Small intestine (tissue), 7 donors: Measurements from ENCODE around the gene NME9. TPM values are rescaled to one million over a fixed set of nuclear protein-coding genes. Genes with fewer than 3 reads are reported as not detected.

Experiments used
- DNase-seq, 2 donors: peaks; one replicate each; pipeline versions ENCODE4 v3.0.0 to v3.0.0-alpha.2; 2013
- FAIRE-seq: peaks from 2 replicates; lab custom pipeline; 2012; peaks lifted over from hg19 to GRCh38; lab: Jason Lieb, UNC
- H3K27ac ChIP-seq, 3 donors: one replicate each; pipeline ENCODE4 v1.5.1; 2013; ENCODE audit warnings: low read length in 2 of 3, mild to moderate bottlenecking in 2 of 3, control low read depth in 1 of 3, inconsistent platforms in 1 of 3, low read depth in 1 of 3, moderate library complexity in 1 of 3
- H3K27me3 ChIP-seq, 3 donors: one replicate each; pipeline ENCODE4 v1.6.1; 2013; ENCODE audit warnings: low read length in 3 of 3, inconsistent platforms in 1 of 3; ENCODE audit not compliant: control insufficient read depth in 3 of 3, insufficient read depth in 3 of 3
- H3K36me3 ChIP-seq, 3 donors: one replicate each; pipeline ENCODE4 v1.6.1; 2013; ENCODE audit warnings: low read length in 3 of 3, inconsistent platforms in 1 of 3, low read depth in 1 of 3, mild to moderate bottlenecking in 1 of 3, moderate library complexity in 1 of 3; ENCODE audit not compliant: control insufficient read depth in 3 of 3, insufficient read depth in 2 of 3
- H3K4me1 ChIP-seq, 3 donors: one replicate each; pipeline ENCODE4 v1.6.1; 2013; ENCODE audit warnings: low read length in 2 of 3, inconsistent platforms in 1 of 3, low read depth in 1 of 3, mild to moderate bottlenecking in 1 of 3, moderate library complexity in 1 of 3; ENCODE audit not compliant: control insufficient read depth in 3 of 3, insufficient read depth in 2 of 3
- H3K4me3 ChIP-seq, 3 donors: one replicate each; pipeline ENCODE4 v1.5.1; 2013; ENCODE audit warnings: low read length in 3 of 3, control low read depth in 1 of 3, inconsistent platforms in 1 of 3, low read depth in 1 of 3, mild to moderate bottlenecking in 1 of 3, moderate library complexity in 1 of 3
- H3K9me3 ChIP-seq, 2 donors: one replicate each; pipeline ENCODE4 v1.6.1; 2013; ENCODE audit warnings: low read depth in 1 of 2, low read length in 1 of 2; ENCODE audit not compliant: control insufficient read depth in 2 of 2, insufficient read depth in 1 of 2
- WGBS, 3 donors: extraction: QIAGEN DNeasy Blood & Tissue Kit; methylation state at CpG; one replicate each; pipeline ENCODE4 v1.1.7; 2013; 5-methylcytosine and 5-hydroxymethylcytosine counted together
- polyA plus RNA-seq, 4 donors: library from polyadenylated mRNA; stranded (reverse) in 3 of 4; unstranded in 1 of 4; fragments of 200-250 nt in 3 of 4; fragments of 120-200 nt in 1 of 4; gene quantifications; one replicate each; pipeline versions ENCODE4 v1.2.1 to v1.2.3, GENCODE V29; 2013
- donor health status: healthy with polysubstance abuse.
- donor health status: control.
- donor health status: control.
- donor health status: Bipolar disorder and iron deficiency.
- donor health status: healthy.

Gene NME9
- polyA plus RNA-seq, 4 donors = 0.13 to 0.84 TPM; not detected in 2

DNA sequence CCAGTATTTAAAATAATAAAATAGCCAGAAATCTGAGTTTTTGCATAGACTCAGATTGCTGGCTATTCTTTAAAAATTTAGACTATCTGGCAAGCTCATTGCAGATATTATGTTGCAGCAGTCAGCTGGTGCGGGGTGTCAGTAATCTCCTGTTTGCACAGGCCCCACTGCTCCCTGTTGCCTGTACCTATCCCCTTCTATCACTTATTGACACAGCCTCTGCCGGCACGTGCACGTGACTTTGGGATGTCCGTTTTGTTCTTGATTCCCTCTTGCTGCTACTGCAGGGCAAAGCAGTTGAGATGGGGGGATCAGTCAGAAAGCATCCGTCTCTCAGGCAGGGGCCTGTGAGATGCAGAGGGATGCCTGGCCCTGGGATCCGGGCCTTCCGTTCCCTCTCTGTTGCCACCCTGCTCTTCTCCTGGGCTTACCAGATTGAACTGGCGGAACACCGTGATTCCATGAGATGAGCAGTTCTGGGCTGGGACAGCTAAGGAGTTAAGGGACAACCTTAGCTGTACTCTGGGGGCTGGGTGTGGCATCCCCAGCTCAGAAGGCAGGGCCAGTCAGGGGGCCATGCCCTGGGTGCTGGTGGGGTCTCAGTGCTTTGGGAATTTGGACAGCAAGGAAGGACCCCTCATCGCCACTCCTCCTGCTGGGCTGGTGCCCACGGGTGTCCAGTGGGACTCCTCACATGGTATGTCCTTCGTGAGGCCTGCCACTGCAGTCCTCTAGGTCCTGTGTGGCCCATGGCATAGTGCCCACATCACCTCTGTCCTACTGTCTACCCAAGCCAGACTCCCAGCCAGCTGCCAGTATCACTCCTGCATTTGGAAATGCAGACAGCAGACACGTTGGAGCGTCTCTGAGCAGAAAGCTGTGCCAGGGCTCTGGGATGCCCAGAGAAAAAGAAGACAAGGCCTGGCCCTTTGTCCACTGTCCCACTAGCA lies 30.5 kb upstream of the NME9 start:
- no peak overlapping the region for H3K27ac ChIP-seq

DNA sequence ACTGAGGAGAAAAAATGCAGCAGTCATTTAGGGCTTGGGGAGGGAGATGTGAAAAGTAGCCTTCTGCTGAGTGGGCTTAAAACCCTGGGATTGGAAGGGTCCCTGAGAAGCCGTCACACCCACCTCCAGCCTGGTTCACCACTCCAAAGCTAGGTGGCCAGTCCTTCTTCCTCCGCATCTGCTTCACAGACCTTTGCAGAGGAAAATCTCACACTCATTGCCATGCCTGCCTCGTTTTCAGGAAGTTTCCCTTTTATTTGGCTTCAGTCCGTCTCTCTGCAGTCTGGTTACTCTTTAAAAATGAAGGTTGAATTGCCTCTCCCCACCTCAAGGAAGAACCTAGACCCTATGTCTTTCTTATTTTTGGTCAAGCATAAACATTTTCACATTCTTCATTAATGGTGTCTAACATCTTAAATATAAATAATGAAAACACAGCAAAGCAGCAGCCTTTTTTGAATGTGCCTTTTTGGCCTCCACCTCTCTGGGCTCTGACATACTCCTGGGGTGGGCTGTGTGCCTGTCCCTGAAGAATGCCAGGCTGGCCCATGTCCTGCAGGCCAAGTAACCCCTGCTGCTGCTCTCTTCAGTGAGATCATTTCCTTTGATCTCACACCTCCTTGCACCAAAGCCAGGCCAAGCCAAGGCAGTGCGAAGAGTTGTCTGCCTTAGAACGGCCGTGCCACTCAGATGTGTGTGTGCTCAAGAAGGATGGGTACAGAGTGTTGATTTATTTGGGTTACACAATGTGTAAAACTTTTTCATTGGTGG lies 29.7 kb upstream of the NME9 start:
- no peak overlapping the region for H3K4me3 ChIP-seq
- 73 to 74% (median 74%) methylated on average over 7 of the region's 7 CpGs for WGBS, 3 donors
- H3K9me3 ChIP-seq = no peaks in the 10 kb centered on the region
- H3K27ac ChIP-seq = no peak overlapping the region
- no peaks in the 10 kb centered on the region for H3K36me3 ChIP-seq
- H3K4me1 ChIP-seq = no peaks in the 10 kb centered on the region
- no peaks in the 10 kb centered on the region for H3K27me3 ChIP-seq
- no peak for DNase-seq
- FAIRE-seq = no peak

More for the DNA sequence above, 30.5 kb upstream of the NME9 start:
- H3K36me3 ChIP-seq = no peaks in the 10 kb centered on the region
- no peak overlapping the region for H3K4me3 ChIP-seq
- no peaks in the 10 kb centered on the region for H3K27me3 ChIP-seq
- DNase-seq (no peak), FAIRE-seq (no peak)
- no peaks in the 10 kb centered on the region for H3K4me1 ChIP-seq
- H3K9me3 ChIP-seq = no peaks in the 10 kb centered on the region
- WGBS, 3 donors = 91 to 95% (median 93%) methylated on average over 15 of the region's 15 CpGs

GRCh38 chr3:138356730-138357405 lies 27.2 kb upstream of the NME9 start:
- Histone ChIP-seq H3K27ac (no peak overlapping the region), H3K4me3 (no peak overlapping the region), H3K9me3 (no peaks in the 10 kb centered on the region), H3K27me3 (peaks cover 0 to 1% (median 0%) of the 10 kb centered on the region in 3 donors), H3K36me3 (no peaks in the 10 kb centered on the region), H3K4me1 (no peaks in the 10 kb centered on the region)
- no peak for FAIRE-seq
- no peak for DNase-seq
- WGBS, 3 donors = 65 to 84% (median 74%) methylated on average over 7 of the region's 7 CpGs

- Histone ChIP-seq H3K9me3 (no peaks in the 10 kb centered on the region), H3K36me3 (no peaks in the 10 kb centered on the region), H3K27me3 (peaks cover 0 to 10% (median 0%) of the 10 kb centered on the region in 3 donors), H3K4me1 (no peaks in the 10 kb centered on the region), H3K27ac (no peak overlapping the region), H3K4me3 (no peak overlapping the region)
- 83 to 91% (median 86%) methylated on average over 3 of the region's 3 CpGs for WGBS, 3 donors
- DNase-seq = no peak
- no peak for FAIRE-seq
Measured at GRCh38 chr3:138355071-138355470, 25.4 kb upstream of the NME9 start.

DNA sequence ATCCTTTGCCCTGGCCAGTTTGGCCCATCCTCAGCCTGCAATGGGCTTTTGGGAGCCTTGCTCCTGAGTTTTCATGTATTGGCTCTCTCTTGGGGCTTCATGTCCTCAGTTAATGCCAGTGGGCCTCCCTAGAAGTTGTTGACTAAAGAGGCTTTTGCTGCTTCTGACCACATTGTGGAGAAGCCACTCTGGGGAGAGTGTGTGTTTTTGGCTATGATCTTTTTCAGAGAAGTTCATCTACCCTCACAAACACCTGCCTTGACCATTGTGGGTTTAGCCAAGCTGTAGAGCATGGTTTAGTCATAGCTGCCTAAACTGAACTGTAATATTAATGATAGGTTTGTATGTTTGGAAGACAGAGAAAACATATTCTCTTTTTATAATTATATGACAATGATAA lies 24.7 kb upstream of the NME9 start:
- FAIRE-seq (no peak), DNase-seq (no peak)
- Histone ChIP-seq H3K4me3 (no peak overlapping the region), H3K27ac (no peak overlapping the region), H3K9me3 (no peaks in the 10 kb centered on the region), H3K36me3 (no peaks in the 10 kb centered on the region), H3K4me1 (no peaks in the 10 kb centered on the region), H3K27me3 (peaks cover 0 to 13% (median 0%) of the 10 kb centered on the region in 3 donors)

DNA sequence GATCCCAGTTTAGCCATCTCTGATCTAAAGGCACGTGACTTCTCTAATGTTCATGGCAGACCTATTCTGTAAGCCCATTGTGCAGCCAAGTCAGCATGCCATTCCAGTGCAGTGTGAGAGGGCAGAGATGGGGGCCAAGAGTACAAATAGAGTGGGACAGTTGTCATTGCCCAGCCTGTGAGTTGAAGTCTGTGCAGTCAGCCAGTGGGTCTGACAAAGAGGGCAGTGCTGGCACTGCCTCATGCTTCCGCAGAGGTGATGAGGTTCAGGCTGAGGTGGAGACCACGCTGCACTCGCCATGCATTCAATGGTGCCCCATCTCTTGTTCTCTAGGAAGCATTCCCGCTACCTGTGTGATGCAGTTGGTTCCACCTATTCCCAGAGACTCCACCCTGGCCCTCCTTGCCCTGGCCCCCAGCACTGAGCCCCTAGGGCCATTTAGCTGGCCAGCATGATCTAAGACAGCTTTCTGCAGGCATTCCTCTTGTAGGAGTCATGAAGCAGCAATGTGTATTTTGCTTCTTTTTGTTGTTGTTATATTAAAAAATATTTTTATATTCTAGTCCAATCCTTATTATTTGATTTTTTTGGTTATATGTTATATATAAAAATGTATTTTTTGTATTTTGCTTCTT lies 22.4 kb upstream of the NME9 start:
- no peak overlapping the region for H3K27ac ChIP-seq
- FAIRE-seq = no peak
- 85 to 94% (median 90%) methylated on average over 5 of the region's 5 CpGs for WGBS, 3 donors

GRCh38 chr3:138351151-138351550 lies 21.5 kb upstream of the NME9 start:
- H3K4me1 ChIP-seq = no peaks in the 10 kb centered on the region
- H3K27me3 ChIP-seq = peaks cover 0 to 21% (median 0%) of the 10 kb centered on the region in 3 donors
- H3K9me3 ChIP-seq = no peaks in the 10 kb centered on the region
- no peak overlapping the region for H3K27ac ChIP-seq
- no peak overlapping the region for H3K4me3 ChIP-seq
- H3K36me3 ChIP-seq = no peaks in the 10 kb centered on the region
- FAIRE-seq (no peak), DNase-seq (no peak)

More for the DNA sequence above, 22.4 kb upstream of the NME9 start:
- no peak for DNase-seq
- H3K4me3 ChIP-seq = no peak overlapping the region
- no peaks in the 10 kb centered on the region for H3K4me1 ChIP-seq
- H3K9me3 ChIP-seq = no peaks in the 10 kb centered on the region
- H3K36me3 ChIP-seq = no peaks in the 10 kb centered on the region
- peaks cover 0 to 16% (median 0%) of the 10 kb centered on the region in 3 donors for H3K27me3 ChIP-seq
